RWPE2 (cell line): ENCODE data around the gene JAK2.
"Not testable (repeated sequence)": the region's sequence is repeated elsewhere in the genome, so short reads cannot be mapped to it uniquely, and the experiment has no call there.

Experiments
- ATAC-seq: fragments of 200-7000 bp; cut with Tn5 transposase; 3 replicates; pipeline ENCODE4 v1.9.1; 2021; ENCODE audit warnings: low read depth
- DNase-seq: peaks from one replicate; pipeline ENCODE4 v3.0.0-alpha.2; 2020; ENCODE audit warnings: low spot score
- H3K27ac ChIP-seq: fragments of 450-650 bp; 2 replicates; pipeline ENCODE4 v1.5.1; 2017; ENCODE audit warnings: mild to moderate bottlenecking; ENCODE audit not compliant: poor library complexity, severe bottlenecking
- H3K27me3 ChIP-seq: fragments of 250-450 bp; sonication (Bioruptor Pico); 2 replicates; pipeline ENCODE4 v1.5.1; 2021; ENCODE audit warnings: mild to moderate bottlenecking, moderate library complexity; ENCODE audit not compliant: insufficient read depth, poor library complexity, severe bottlenecking
- H3K36me3 ChIP-seq: fragments of 250-450 bp; sonication (Bioruptor Pico); 2 replicates; pipeline ENCODE4 v1.5.1; 2020; ENCODE audit warnings: low read depth, mild to moderate bottlenecking, moderate library complexity
- H3K4me1 ChIP-seq: fragments of 250-450 bp; sonication (Bioruptor Pico); 2 replicates; pipeline ENCODE4 v1.5.1; 2021; ENCODE audit warnings: mild to moderate bottlenecking, moderate library complexity; ENCODE audit not compliant: insufficient read depth, poor library complexity, severe bottlenecking
- H3K4me3 ChIP-seq: fragments of 250-450 bp; sonication (Bioruptor Pico); 2 replicates; pipeline ENCODE4 v1.5.1; 2021; ENCODE audit warnings: mild to moderate bottlenecking, moderate library complexity; ENCODE audit not compliant: severe bottlenecking
- H3K9me3 ChIP-seq: fragments of 250-450 bp; sonication (Bioruptor Pico); 2 replicates; pipeline ENCODE4 v1.5.1; 2021; ENCODE audit warnings: mild to moderate bottlenecking, moderate library complexity; ENCODE audit not compliant: severe bottlenecking
- TF ChIP-seq, protein P1 (sequence below): fragments of 450-650 bp; IDR thresholded peaks from one replicate; pipeline ENCODE4 v1.5.1; 2017; ENCODE audit warnings: mild to moderate bottlenecking, moderate library complexity; ENCODE audit not compliant: poor library complexity, severe bottlenecking

Gene JAK2

DNA sequence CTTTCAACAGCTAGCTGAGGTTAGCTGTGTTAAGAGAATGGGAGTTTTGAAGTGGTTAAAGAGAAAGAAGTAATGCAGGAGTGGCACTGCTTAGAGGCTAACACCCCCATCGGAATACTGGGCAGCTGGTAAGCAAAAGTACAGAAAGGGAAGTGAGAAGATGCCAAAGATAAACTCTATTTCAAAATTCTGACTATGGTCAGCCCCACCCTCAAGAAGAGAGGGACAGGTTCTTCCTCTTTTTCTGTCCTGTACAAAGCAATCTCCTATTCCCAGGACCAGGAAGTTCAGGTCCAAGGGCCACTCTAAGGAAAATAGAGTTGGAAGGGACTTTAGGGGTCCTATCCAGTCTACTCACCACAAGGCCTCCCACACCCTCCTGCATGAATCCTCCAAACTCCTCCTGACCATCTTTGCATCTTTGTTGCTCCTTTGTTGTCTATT is 45.9 kb upstream of the JAK2 start:
- Histone ChIP-seq H3K9me3 (no peaks in the 10 kb centered on the region), H3K36me3 (no peaks in the 10 kb centered on the region), H3K4me3 (no peak overlapping the region), H3K4me1 (no peaks in the 10 kb centered on the region), H3K27me3 (no peaks in the 10 kb centered on the region), H3K27ac (no peak overlapping the region)
- TF ChIP-seq, protein P1, sequence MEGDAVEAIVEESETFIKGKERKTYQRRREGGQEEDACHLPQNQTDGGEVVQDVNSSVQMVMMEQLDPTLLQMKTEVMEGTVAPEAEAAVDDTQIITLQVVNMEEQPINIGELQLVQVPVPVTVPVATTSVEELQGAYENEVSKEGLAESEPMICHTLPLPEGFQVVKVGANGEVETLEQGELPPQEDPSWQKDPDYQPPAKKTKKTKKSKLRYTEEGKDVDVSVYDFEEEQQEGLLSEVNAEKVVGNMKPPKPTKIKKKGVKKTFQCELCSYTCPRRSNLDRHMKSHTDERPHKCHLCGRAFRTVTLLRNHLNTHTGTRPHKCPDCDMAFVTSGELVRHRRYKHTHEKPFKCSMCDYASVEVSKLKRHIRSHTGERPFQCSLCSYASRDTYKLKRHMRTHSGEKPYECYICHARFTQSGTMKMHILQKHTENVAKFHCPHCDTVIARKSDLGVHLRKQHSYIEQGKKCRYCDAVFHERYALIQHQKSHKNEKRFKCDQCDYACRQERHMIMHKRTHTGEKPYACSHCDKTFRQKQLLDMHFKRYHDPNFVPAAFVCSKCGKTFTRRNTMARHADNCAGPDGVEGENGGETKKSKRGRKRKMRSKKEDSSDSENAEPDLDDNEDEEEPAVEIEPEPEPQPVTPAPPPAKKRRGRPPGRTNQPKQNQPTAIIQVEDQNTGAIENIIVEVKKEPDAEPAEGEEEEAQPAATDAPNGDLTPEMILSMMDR = no peak
- ATAC-seq (no peak), DNase-seq (no peak)

DNA sequence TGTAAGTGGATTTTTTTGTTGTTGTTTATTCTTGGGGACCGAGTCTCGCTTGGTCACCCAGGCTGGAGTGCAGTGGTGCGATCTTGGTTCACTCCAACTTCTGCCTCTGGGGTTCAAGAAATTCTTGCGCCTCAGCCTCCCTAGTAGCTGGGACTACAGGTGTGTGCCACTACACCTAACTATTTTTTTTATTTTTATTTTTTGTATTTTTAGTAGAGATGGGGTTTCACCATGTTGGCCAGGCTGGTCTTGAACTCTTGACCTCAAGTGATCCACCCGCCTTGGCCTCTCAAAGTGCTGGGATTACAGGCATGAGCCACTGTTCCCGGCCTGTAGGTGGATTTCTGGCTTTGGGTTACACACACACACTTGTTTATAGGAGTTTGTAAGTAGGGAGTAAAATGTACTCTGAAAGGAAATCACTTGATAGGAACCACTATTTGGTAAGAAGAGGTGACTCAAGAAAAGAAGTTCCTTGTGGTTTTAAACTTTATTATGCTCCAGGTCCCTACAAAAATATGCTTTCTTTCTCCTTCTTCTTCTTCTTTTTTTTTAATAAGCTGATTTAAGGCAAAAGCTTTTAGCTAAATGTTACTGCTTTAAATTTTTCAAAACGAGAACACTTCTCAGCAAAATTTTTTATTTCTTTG is 42.9 kb upstream of the JAK2 start:
- not testable (repeated sequence) for H3K27ac ChIP-seq, H3K27me3 ChIP-seq, ATAC-seq, H3K4me1 ChIP-seq, H3K36me3 ChIP-seq, H3K9me3 ChIP-seq, H3K4me3 ChIP-seq, DNase-seq

DNA sequence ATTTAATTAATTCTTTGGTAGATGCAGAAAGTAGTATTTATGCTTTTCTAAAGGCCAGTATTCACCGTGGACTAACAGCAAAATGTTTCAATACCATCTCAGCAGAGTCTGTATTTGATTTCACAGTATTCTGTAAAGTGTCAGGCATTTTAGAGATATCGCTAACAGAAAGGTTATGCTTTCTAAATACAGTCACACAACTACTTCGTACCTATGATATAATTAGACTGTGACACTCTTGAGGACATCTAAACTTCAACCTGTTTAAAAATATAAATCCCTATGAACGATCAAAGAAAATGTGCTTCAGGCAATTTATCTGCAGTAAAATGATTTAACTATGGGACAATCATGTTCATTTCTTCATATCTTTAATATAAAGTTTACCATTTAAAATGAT is 41.7 kb upstream of the JAK2 start:
- Histone ChIP-seq H3K9me3 (no peaks in the 10 kb centered on the region), H3K27me3 (no peaks in the 10 kb centered on the region), H3K4me3 (no peak overlapping the region), H3K27ac (no peak overlapping the region), H3K4me1 (no peaks in the 10 kb centered on the region), H3K36me3 (no peaks in the 10 kb centered on the region)
- ATAC-seq (no peak), DNase-seq (no peak)
- TF ChIP-seq, protein P1 = no peak

DNA sequence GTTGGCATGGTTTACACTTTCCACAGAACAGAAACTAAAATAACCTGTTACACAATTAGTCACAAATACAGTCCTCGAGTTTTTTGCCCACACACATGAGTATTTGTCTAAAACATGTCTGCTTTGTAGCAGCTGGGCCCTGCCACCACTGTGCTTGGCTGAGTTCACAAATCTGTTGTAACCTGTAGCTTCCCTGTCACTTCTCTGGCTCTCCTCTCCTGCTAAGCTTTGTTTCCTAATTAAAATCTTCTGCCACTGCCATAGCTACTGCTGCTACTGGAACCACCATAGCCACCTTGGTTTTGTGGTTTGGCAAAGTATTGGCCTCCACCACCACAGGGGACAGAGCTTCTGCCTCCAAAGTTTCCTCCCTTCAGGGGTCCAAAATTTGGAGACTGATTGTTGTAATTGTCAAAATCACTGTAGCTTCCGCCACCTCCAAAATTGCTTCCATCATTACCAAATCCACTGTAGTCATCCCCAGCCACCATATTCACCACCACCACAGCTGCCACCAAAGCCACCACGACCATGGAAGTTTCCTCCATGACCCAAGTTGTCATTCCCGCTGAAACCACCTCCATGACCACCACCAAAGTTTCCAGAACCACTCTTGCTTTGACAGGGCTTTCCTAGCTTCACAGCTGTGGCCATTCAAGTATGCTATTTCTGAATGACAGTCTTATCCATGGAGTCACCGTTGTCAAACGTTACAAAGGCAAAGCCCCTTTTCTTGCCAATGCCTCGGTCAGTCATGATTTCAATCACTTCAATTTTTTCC is 40.5 kb upstream of the JAK2 start:
- H3K4me1 ChIP-seq, H3K27me3 ChIP-seq, DNase-seq, H3K27ac ChIP-seq, ATAC-seq, H3K9me3 ChIP-seq, H3K36me3 ChIP-seq, H3K4me3 ChIP-seq: not testable (repeated sequence)

DNA sequence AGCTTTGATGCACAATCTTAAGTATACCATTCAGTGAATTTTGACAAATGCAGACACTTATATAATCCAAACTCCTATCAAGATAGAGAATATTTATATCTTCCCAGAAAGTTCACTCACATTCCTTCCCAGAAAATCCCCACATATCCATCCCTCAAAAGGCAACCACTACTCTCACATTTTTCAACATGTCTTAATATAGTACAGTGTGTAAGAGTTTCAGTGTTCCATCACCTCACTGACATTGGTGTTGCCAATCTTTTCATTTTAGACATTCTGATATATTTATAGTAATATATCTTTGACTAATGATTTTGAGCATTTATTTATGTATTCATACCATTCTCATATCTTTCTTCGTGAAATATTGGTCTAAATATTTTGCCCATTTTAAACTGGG is 38.1 kb upstream of the JAK2 start:
- Histone ChIP-seq H3K4me3 (no peak overlapping the region), H3K36me3 (no peaks in the 10 kb centered on the region), H3K27ac (no peak overlapping the region), H3K9me3 (no peaks in the 10 kb centered on the region), H3K27me3 (no peaks in the 10 kb centered on the region), H3K4me1 (no peaks in the 10 kb centered on the region)
- TF ChIP-seq, protein P1 = no peak
- DNase-seq = no peak
- no peak for ATAC-seq

DNA sequence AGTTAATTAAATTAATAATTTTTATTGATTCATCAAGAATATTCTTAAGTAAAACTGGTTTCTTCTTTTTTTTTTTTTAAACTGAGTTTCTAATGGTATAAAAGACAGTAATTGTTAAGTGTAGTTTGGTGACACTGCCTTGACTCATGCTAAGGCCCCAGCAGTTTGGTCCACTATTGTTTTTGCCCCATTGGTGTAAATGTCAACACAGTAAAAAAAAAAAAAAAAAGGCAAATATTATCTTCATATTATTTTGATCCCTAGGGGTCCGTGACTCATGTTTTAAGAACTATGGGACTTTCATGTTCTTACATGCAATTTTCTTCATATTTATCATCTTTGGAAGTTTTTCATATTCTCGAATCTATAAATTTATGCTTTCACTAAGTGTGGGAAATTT is 29.2 kb upstream of the JAK2 start:
- Histone ChIP-seq H3K36me3 (no peaks in the 10 kb centered on the region), H3K27ac (peak overlapping the region; percentile 17), H3K4me3 (no peak overlapping the region), H3K27me3 (no peaks in the 10 kb centered on the region), H3K9me3 (no peaks in the 10 kb centered on the region), H3K4me1 (peaks cover 13% of the 10 kb centered on the region)
- DNase-seq = no peak
- ATAC-seq = peak; percentile 86
- TF ChIP-seq, protein P1 = no peak
